Suppressor macrophage treated with lipopolysaccharide for 1 hour (primary cell): ENCODE results near the gene KDM4B.

Experiments
- DNase-seq, 3 donors: peaks; one replicate each; pipeline ENCODE4 v3.0.0-alpha.2; 2020 to 2022

Gene KDM4B

DNA sequence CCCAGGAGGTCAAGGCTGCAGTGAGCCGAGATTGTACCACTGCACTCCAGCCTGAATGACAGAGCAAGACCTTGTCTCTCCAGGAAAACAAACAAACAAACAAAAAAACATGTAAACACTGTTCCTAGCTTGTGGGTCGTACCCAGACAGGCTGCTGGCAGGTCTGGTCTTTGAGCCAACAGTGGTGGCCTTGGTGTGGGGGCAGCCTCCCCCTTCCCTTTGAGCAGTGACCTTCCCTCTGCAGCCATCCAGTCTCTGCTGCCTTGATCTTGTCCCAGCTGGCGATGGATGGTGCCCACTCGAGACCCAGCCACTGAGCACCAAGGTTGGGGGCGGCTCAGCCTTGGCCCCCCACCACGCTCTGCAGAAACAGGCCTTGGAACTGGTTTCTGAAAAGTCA, 143.3 kb downstream of the KDM4B start:
- no peak for DNase-seq

- DNase-seq: no peak
Observed at GRCh38 chr19:5112681-5113575, 144.0 kb downstream of the KDM4B start.

GRCh38 chr19:5113633-5114586, 145.0 kb downstream of the KDM4B start:
- no peak for DNase-seq

GRCh38 chr19:5114727-5115126, 145.8 kb downstream of the KDM4B start:
- DNase-seq: no peak

- DNase-seq: no peak
Observed at GRCh38 chr19:5115351-5115750, 146.4 kb downstream of the KDM4B start.

DNA sequence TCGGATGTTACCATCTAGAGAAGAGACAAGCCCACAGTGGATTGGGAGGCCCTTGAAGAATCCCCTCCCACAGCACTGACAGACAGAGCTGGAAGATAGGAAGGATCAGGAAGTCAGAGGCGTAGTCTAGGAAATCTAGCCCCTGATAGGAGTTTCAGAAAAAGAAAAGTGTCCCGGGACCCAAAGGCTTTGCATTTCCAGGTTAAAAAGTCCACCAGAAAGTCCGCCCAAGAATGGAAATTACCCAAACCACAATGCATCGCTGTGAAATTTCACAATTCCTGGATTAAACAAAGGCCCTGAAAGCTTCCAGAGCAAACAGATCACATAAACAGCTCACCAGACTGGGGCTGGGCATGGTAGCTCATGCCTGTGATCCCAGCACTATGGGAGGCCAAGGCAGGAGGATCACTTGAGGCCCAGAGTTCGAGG, 146.9 kb downstream of the KDM4B start:
- DNase-seq: peak in 1 of 3 donors; percentile 9

GRCh38 chr19:5116292-5116691, 147.4 kb downstream of the KDM4B start:
- no peak for DNase-seq

- no peak for DNase-seq
Observed at GRCh38 chr19:5117421-5117820, 148.5 kb downstream of the KDM4B start.

DNA sequence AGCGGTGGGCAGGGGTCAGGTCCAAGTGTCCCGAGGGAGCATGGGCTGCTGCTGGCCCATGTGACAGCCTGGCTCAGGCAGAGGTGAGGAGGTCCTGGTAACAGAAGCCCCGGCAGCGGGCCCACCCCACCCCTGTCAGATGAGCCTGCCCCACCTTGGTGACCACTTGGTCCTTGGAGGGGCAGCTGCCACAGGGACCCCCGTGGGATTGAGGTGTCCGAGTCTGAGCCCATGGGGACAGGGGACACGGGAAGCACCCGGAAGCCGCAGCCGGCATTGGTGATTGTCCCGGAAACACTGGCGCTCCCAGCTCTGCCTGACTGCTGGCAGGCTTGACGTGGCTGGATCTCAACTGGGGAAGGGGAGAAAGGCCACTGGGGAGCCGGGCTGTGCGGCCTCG, 149.1 kb downstream of the KDM4B start:
- no peak for DNase-seq

GRCh38 chr19:5119297-5119998, 150.5 kb downstream of the KDM4B start:
- no peak for DNase-seq

DNA sequence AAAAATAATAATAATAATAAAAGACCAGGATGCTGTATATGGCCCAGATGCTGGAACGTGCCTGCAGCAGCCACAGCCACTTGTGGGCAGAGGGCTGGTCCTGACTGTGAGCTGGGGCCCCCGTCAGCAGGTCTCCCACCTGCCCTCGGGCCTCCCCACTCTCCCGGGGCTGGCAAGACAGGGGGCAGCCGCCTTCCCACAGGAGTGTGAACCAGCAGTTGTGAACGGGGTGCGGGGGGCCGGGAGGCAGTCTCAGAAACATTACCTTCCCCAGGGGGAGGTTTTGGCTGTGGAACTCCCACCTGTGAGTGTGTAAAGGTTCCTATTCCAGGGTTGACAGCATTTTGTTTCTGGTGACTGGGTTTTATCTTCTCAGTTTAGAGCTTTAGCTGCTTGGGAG, 151.4 kb downstream of the KDM4B start:
- no peak for DNase-seq

GRCh38 chr19:5120833-5121232, 151.9 kb downstream of the KDM4B start:
- DNase-seq: no peak

GRCh38 chr19:5121266-5122120, 152.6 kb downstream of the KDM4B start:
- DNase-seq: no peak

DNA sequence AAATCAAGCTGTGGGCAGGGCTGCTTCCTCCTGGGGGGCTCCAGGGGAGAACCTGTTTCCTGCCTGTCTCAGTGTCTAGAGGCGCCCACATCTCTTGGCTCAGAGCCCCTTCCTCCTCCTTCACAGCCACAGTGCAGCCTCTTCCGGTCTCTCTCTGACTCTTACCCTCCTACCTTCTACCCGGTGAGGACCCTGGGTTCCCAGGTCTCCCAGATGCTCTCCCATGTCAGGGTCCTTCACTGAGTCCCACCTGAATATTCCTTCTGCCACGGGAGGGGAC, 153.1 kb downstream of the KDM4B start:
- no peak for DNase-seq

DNA sequence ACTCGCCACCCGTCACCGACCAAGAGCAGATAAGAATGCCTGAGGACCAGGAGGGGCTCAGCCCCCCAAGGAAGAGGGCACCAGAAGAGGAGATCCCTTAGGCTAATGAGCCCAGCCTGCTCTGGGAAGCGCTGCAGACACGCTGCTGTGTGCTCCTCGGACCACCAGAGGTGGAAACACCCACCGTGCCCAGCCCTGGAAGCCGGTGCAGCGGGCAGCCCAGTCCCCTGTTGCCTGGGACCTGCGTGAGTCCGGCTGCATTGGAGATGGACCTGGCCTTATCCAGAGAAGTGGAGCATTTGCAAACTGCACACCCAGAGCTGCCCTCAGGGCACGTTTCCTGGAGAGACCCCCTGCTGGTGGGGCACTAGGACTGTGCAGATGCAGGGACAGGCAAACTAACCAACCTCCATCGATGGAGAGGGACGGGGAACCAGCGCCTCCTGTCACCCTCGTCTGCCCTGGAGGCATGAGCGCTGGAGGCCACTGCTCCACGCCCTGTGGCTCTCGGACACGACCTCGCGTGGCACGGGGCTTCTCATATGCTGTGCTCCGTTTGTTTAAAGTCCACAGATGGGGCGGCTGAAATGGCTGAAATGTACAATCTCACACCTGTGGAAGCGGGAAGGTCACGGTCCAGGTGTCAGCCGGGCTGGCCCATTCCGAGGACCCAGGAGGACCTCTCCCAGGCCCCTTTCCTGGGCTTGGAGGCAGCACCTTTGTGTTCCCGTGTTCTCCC, 153.9 kb downstream of the KDM4B start:
- DNase-seq: no peak

DNA sequence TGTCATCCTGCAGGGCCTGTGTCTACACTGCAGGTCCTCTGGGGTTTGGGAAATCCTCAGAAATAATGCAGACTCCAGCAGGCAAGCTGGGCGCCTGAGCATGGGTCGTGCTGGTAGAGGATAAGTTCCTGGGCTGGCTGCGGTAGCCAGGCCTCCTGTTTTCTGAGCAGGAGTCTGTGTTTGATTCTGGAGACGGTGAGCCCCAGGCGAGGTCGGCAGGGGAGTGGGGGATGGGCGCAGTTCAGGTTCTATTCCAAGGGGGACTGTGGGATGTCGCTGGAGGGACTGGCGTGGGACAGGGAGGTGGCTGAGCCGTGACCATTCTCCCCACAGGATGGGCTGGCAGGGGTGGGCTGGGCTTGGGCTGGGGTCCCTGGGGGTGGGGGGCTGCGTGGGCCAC, 154.7 kb downstream of the KDM4B start:
- DNase-seq: no peak

GRCh38 chr19:5124111-5124855, 155.4 kb downstream of the KDM4B start:
- no peak for DNase-seq

DNA sequence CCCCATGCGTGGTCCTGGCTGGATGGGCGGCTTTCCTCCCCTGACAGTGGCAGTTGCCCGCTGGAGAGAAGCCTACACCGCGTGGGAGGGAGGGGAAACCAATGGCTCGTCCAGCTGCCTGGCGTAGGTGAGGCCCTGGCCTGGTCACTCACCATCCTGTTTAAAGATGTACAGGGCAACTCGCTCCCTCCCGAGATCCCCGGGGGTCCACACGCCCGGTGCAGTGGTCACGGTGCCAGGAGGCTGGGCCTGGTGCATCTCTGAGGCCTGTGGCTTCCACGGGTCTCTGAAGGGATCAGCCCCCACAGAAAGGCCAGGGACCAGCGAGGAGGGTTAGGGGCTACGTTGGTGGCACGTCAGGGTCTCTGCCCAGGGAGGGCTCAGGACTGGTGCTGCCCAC, 156.5 kb downstream of the KDM4B start:
- no peak for DNase-seq

DNA sequence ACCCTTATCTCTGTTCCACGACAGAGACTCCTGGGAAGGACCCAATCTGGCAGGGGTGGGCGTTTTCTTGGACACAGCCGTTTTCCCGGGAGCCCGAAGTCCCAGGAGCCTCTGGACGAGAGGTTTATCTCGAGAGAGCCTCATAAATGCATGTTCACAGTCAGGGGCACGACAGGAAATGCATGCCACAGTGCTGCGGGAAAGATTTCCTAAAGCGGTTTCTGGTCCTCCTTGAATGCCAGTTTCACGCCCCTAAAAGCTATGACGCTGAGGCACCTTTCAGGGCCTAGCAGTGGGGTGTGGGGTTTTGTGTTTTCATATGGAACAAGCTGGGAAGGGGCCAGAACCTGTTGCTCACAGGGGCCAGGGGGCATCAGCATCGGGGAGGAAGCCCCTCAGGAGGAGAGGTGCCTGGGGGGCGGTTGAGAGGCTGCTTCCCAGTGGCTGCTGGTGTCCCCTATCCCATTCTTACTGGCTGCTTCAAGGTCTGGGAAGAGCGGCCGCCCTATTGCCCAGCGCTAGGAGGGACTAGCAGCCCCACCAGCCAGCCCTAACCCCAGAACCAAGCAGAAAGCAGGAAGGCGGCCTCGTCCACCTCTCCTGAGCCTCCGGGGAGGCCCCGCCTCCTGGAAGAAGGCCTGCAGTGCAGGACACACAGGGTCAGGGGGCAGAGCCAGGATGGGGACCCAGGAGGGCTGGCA, 157.0 kb downstream of the KDM4B start:
- no peak for DNase-seq
